ENCODE data around the gene SLC25A33. TPM values are rescaled to one million over a fixed set of nuclear protein-coding genes. Genes with fewer than 3 reads are reported as not detected.

The SLC25A33 gene
- polyA plus RNA-seq, 1 donor (not counting 4 experiments of a cell fraction or from before 2014, with no cell fraction given): 4.5 TPM

DNA sequence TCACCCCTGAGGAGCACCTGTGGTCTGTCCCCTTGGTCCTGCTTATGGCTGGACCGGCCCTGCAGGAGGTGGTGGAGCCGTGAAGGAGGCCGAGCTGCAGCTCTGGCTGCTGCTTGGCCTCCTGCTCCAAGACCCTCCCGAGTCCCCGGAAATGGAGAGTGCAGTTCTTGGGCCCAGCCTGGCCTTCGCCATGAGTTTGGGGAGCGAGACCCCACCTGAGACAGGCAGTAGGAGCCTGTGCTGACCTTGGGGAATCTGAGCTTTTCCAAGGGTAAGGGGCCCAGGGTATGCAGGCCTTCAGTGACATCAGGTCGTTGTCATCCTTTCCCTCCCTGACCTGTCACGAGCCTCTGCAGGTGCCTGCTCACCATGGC is 63.5 kb downstream of the SLC25A33 start:
- Histone ChIP-seq H3K36me3 (ENCODE audit: control insufficient read depth in 2 of 2, extremely low read depth in 1 of 2, insufficient read depth in 2 of 2, low read length in 2 of 2) (peaks cover 14 to 19% of the 10 kb centered on the region in 2 experiments), H3K4me1 (ENCODE audit: control insufficient read depth, extremely low read depth, insufficient read depth, low read length) (no peaks in the 10 kb centered on the region), H3K9ac (ENCODE audit: control insufficient read depth, extremely low read depth, insufficient read depth, low read length) (no peak overlapping the region), H3K4me3 (ENCODE audit: control insufficient read depth in 2 of 3, extremely low read depth in 1 of 3, insufficient read depth in 2 of 3, low read depth in 1 of 3, low read length in 3 of 3) (no peak overlapping the region), H3K9me3 (ENCODE audit: control insufficient read depth, low read depth, low read length) (no peaks in the 10 kb centered on the region), H2AFZ (ENCODE audit: control insufficient read depth, low read length) (no peak overlapping the region), H3K79me2 (ENCODE audit: control insufficient read depth, insufficient read depth, low read length) (no peaks in the 10 kb centered on the region), H3K27me3 (ENCODE audit: control insufficient read depth, extremely low read depth, insufficient read depth, low read length) (no peaks in the 10 kb centered on the region), H3K27ac (ENCODE audit: control insufficient read depth, insufficient read depth, low read length) (no peak overlapping the region), H4K20me1 (ENCODE audit: control insufficient read depth, extremely low read depth, insufficient read depth, low read length) (no peaks in the 10 kb centered on the region), H3K4me2 (ENCODE audit: control insufficient read depth, extremely low read depth, insufficient read depth, low read depth, low read length) (no peak overlapping the region), H3K9me1 (ENCODE audit: control insufficient read depth, extremely low read depth, insufficient read depth, low read length) (no peaks in the 10 kb centered on the region)
- FAIRE-seq (no peak), DNase-seq (ENCODE audit: low read depth, low spot score) (no peak)
- dilution Hi-C loops (cut with MboI; ENCODE audit: extremely low pct_ligation_motif_present, low sequenced_read_pairs): no loop called here
- TF ChIP-seq, protein P1, sequence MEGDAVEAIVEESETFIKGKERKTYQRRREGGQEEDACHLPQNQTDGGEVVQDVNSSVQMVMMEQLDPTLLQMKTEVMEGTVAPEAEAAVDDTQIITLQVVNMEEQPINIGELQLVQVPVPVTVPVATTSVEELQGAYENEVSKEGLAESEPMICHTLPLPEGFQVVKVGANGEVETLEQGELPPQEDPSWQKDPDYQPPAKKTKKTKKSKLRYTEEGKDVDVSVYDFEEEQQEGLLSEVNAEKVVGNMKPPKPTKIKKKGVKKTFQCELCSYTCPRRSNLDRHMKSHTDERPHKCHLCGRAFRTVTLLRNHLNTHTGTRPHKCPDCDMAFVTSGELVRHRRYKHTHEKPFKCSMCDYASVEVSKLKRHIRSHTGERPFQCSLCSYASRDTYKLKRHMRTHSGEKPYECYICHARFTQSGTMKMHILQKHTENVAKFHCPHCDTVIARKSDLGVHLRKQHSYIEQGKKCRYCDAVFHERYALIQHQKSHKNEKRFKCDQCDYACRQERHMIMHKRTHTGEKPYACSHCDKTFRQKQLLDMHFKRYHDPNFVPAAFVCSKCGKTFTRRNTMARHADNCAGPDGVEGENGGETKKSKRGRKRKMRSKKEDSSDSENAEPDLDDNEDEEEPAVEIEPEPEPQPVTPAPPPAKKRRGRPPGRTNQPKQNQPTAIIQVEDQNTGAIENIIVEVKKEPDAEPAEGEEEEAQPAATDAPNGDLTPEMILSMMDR (optimal IDR thresholded peaks at IDR 0.05 in 1 of 3, IDR thresholded peaks at IDR 0.05 in 1 of 3, conservative IDR thresholded peaks at IDR 0.05 in 1 of 3; ENCODE audit: extremely low read depth in 1 of 3, insufficient read depth in 2 of 3, low read length in 3 of 3): no peak
- no peak for TF ChIP-seq EZH2 (IDR thresholded peaks at IDR 0.05; ENCODE audit: low read length)

DNA sequence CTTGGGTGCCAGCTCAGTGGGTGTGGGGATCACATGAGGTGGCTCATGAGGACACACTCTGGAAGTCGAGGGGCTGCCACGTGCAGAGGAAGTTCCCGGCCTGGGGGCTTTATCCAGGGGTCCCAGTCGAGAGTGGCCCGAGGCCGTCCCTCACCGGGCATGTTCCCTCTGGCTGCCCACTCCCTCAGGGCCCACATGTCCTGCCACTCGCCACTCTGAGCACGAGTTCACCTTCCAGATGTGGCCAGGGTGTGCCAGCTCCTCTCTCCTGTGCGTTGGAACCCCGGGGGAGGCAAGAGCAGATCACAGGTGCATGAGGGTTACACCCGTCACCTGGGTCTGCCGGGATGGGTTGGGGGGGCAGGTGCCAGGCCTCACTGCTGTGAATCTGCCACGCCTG is 64.0 kb downstream of the SLC25A33 start:
- H3K9ac ChIP-seq (ENCODE audit: control insufficient read depth, extremely low read depth, insufficient read depth, low read length): no peak overlapping the region
- no peak overlapping the region for H2AFZ ChIP-seq (ENCODE audit: control insufficient read depth, low read length)
- no peak overlapping the region for H3K27ac ChIP-seq (ENCODE audit: control insufficient read depth, insufficient read depth, low read length)
- no peaks in the 10 kb centered on the region for H3K27me3 ChIP-seq (ENCODE audit: control insufficient read depth, extremely low read depth, insufficient read depth, low read length)
- H3K4me1 ChIP-seq (ENCODE audit: control insufficient read depth, extremely low read depth, insufficient read depth, low read length): no peaks in the 10 kb centered on the region
- H3K4me2 ChIP-seq (ENCODE audit: control insufficient read depth, extremely low read depth, insufficient read depth, low read depth, low read length): no peak overlapping the region
- FAIRE-seq (no peak), DNase-seq (ENCODE audit: low read depth, low spot score) (no peak)
- no peak overlapping the region for H3K4me3 ChIP-seq (ENCODE audit: control insufficient read depth in 2 of 3, extremely low read depth in 1 of 3, insufficient read depth in 2 of 3, low read depth in 1 of 3, low read length in 3 of 3)
- no peaks in the 10 kb centered on the region for H3K9me3 ChIP-seq (ENCODE audit: control insufficient read depth, low read depth, low read length)
- no peaks in the 10 kb centered on the region for H3K9me1 ChIP-seq (ENCODE audit: control insufficient read depth, extremely low read depth, insufficient read depth, low read length)
- dilution Hi-C loops (cut with MboI; ENCODE audit: extremely low pct_ligation_motif_present, low sequenced_read_pairs): no loop called here
- H4K20me1 ChIP-seq (ENCODE audit: control insufficient read depth, extremely low read depth, insufficient read depth, low read length): no peaks in the 10 kb centered on the region
- H3K36me3 ChIP-seq (ENCODE audit: control insufficient read depth in 2 of 2, extremely low read depth in 1 of 2, insufficient read depth in 2 of 2, low read length in 2 of 2): peaks cover 16 to 18% of the 10 kb centered on the region in 2 experiments
- H3K79me2 ChIP-seq (ENCODE audit: control insufficient read depth, insufficient read depth, low read length): no peaks in the 10 kb centered on the region
- TF ChIP-seq, protein P1 (optimal IDR thresholded peaks at IDR 0.05 in 1 of 3, IDR thresholded peaks at IDR 0.05 in 1 of 3, conservative IDR thresholded peaks at IDR 0.05 in 1 of 3; ENCODE audit: extremely low read depth in 1 of 3, insufficient read depth in 2 of 3, low read length in 3 of 3): no peak
- no peak for TF ChIP-seq EZH2 (IDR thresholded peaks at IDR 0.05; ENCODE audit: low read length)
